Neural cell (in vitro differentiated cells): ENCODE results near the gene ZNF428.

Experiments
- EZH2 ChIP-seq: fragments of 200-600, 300-800 bp; shearing (Covaris generic), sonication (generic); IDR thresholded peaks from 2 replicates; pipeline ENCODE4 v1.6.1; 2014; ENCODE audit warnings: antibody characterized with exemption, low read length, borderline replicate concordance, mild to moderate bottlenecking; ENCODE audit not compliant: insufficient read depth, poor library complexity, severe bottlenecking
- POLR2AphosphoS5 ChIP-seq: IDR thresholded peaks from 2 replicates; pipeline ENCODE4 v1.6.1; 2012
- RAD21 ChIP-seq: fragments of 450-650 bp; conservative IDR thresholded peaks from 2 replicates; pipeline ENCODE4 v1.6.1; 2014; ENCODE audit warnings: antibody characterized with exemption, mild to moderate bottlenecking, moderate library complexity
- REST ChIP-seq: IDR thresholded peaks from 2 replicates; pipeline ENCODE4 v1.6.1; 2012; ENCODE audit warnings: borderline replicate concordance
- TAF1 ChIP-seq: IDR thresholded peaks from 2 replicates; pipeline ENCODE4 v1.6.1; 2012; ENCODE audit warnings: low read depth
- TF ChIP-seq, protein P1 (sequence below): fragments of 450-650 bp; IDR thresholded peaks from 2 replicates; pipeline ENCODE4 v1.5.1; 2014; ENCODE audit warnings: antibody characterized with exemption, mild to moderate bottlenecking, moderate library complexity; ENCODE audit not compliant: poor library complexity, severe bottlenecking

- TF ChIP-seq, protein P1, sequence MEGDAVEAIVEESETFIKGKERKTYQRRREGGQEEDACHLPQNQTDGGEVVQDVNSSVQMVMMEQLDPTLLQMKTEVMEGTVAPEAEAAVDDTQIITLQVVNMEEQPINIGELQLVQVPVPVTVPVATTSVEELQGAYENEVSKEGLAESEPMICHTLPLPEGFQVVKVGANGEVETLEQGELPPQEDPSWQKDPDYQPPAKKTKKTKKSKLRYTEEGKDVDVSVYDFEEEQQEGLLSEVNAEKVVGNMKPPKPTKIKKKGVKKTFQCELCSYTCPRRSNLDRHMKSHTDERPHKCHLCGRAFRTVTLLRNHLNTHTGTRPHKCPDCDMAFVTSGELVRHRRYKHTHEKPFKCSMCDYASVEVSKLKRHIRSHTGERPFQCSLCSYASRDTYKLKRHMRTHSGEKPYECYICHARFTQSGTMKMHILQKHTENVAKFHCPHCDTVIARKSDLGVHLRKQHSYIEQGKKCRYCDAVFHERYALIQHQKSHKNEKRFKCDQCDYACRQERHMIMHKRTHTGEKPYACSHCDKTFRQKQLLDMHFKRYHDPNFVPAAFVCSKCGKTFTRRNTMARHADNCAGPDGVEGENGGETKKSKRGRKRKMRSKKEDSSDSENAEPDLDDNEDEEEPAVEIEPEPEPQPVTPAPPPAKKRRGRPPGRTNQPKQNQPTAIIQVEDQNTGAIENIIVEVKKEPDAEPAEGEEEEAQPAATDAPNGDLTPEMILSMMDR, result no peak
- TF ChIP-seq RAD21 (no peak), REST (no peak), POLR2AphosphoS5 (no peak), EZH2 (no peak), TAF1 (no peak)
Measured at GRCh38 chr19:43606569-43607229, 12.7 kb downstream of the ZNF428 start.
